GM12878 (cell line): ENCODE results near the gene ZSCAN10. TPM values are rescaled to one million over a fixed set of nuclear protein-coding genes. Genes with fewer than 3 reads are reported as not detected.
"Not testable (repeated sequence)": the region's sequence is repeated elsewhere in the genome, so short reads cannot be mapped to it uniquely, and the experiment has no call there.

Experiments
- ATAC-seq: fragments of 200-7000 bp; cut with Tn5 transposase; 3 replicates; pipeline ENCODE4 v1.9.1; 2020; ENCODE audit warnings: mild to moderate bottlenecking, moderate library complexity
- BruUV-seq: library from RNA; stranded (reverse); fragments of 400-500 nt; replicated peaks from 2 replicates; lab custom pipeline; 2021; lab: Mats Ljungman, UMichigan
- CTCF ChIA-PET: fragments of 300-600 bp; sonication (Branson Sonifier 250); formaldehyde crosslinking; extraction: SDS; loops from one replicate; lab custom pipeline; 2021; ENCODE audit warnings: inconsistent platforms; lab: Yijun Ruan, JAX
- POLR2A ChIA-PET: fragments of 350-600 bp; formaldehyde crosslinking; extraction: SDS; loops from one replicate; lab custom pipeline; 2021; ENCODE audit warnings: inconsistent platforms; lab: Charles Lee
- RAD21 ChIA-PET: fragments of 300-600 bp; sonication (Branson Sonifier 250); formaldehyde crosslinking; loops from one replicate; lab custom pipeline; 2023; ENCODE audit warnings: antibody characterized with exemption; ENCODE audit not compliant: unreplicated experiment; lab: Charles Lee
- SMC1A ChIA-PET: fragments of 300-600 bp; sonication (Branson Sonifier 250); formaldehyde crosslinking; loops from one replicate; lab custom pipeline; 2023; ENCODE audit not compliant: unreplicated experiment, uncharacterized antibody; lab: Charles Lee
- DNase-seq: peaks from one replicate; pipeline ENCODE4 v3.0.0-alpha.2; 2011; ENCODE audit warnings: low read depth, low spot score
- FAIRE-seq: peaks from 3 replicates; lab custom pipeline; 2011; peaks lifted over from hg19 to GRCh38; lab: Jason Lieb, UNC
- H2AFZ ChIP-seq: 2 replicates; pipeline ENCODE4 v1.6.0; 2011; ENCODE audit warnings: low read depth, low read length, control low read depth; ENCODE audit not compliant: control insufficient read depth
- H3K27ac ChIP-seq: 2 replicates; pipeline ENCODE4 v1.5.1; 2011; ENCODE audit warnings: control low read depth; ENCODE audit not compliant: control insufficient read depth, insufficient read depth
- H3K27me3 ChIP-seq, 2 experiments: replicated peaks in 1 of 2; 2 replicates each; pipeline versions ENCODE4 v1.6.0 to v1.6.1; 2011; ENCODE audit warnings: low read length in 1 of 2; ENCODE audit not compliant: control insufficient read depth in 2 of 2, insufficient read depth in 2 of 2
- H3K36me3 ChIP-seq, 2 experiments: 2 replicates each; pipeline ENCODE4 v1.5.1; 2011; ENCODE audit warnings: low read length in 1 of 2; ENCODE audit not compliant: control insufficient read depth in 2 of 2, insufficient read depth in 2 of 2
- H3K4me1 ChIP-seq: 2 replicates; pipeline ENCODE4 v1.6.1; 2011; ENCODE audit warnings: mild to moderate bottlenecking, low read length, moderate library complexity, mixed read lengths; ENCODE audit not compliant: control insufficient read depth, insufficient read depth
- H3K4me2 ChIP-seq: 2 replicates; pipeline ENCODE4 v1.6.0; 2011; ENCODE audit warnings: control low read depth; ENCODE audit not compliant: control insufficient read depth, insufficient read depth
- H3K4me3 ChIP-seq: fragments of 200-600 bp; sonication (generic); 2 replicates; pipeline ENCODE4 v1.5.1; 2016
- H3K79me2 ChIP-seq: 2 replicates; pipeline ENCODE4 v1.6.0; 2011; ENCODE audit warnings: low read length; ENCODE audit not compliant: control insufficient read depth, insufficient read depth
- H3K9ac ChIP-seq: 2 replicates; pipeline ENCODE4 v1.8.0; 2011; ENCODE audit warnings: low read length, control low read depth, mixed read lengths; ENCODE audit not compliant: control insufficient read depth, insufficient read depth
- H3K9me3 ChIP-seq: replicated peaks from 3 replicates; pipeline ENCODE4 v1.5.1; 2011; ENCODE audit warnings: mild to moderate bottlenecking, low read length; ENCODE audit not compliant: control insufficient read depth, insufficient read depth
- H4K20me1 ChIP-seq: 2 replicates; pipeline ENCODE4 v1.6.0; 2011; ENCODE audit not compliant: control insufficient read depth, insufficient read depth
- ATF2 ChIP-seq: IDR thresholded peaks from 2 replicates; pipeline ENCODE4 v1.6.1; 2012; ENCODE audit warnings: low read length, inconsistent platforms
- DPF2 ChIP-seq: fragments of 450-650 bp; IDR thresholded peaks from 2 replicates; pipeline ENCODE4 v1.6.1; 2017; ENCODE audit warnings: mild to moderate bottlenecking
- E4F1 ChIP-seq: fragments of 450-650 bp; IDR thresholded peaks from 2 replicates; pipeline ENCODE4 v1.6.1; 2018; ENCODE audit warnings: borderline replicate concordance, mild to moderate bottlenecking; ENCODE audit not compliant: partially characterized antibody
- HDAC2 ChIP-seq: fragments of 200-600 bp; sonication (generic); IDR thresholded peaks from 2 replicates; pipeline ENCODE4 v1.6.1; 2017
- MTA2 ChIP-seq: fragments of 450-650 bp; IDR thresholded peaks from 2 replicates; pipeline ENCODE4 v1.6.1; 2016; ENCODE audit warnings: low read depth, mild to moderate bottlenecking, moderate library complexity
- NFYA ChIP-seq: IDR thresholded peaks from 2 replicates; pipeline ENCODE4 v1.6.1; 2011; ENCODE audit warnings: low read depth, mild to moderate bottlenecking, low read length, improper control_type of control experiment, borderline replicate concordance
- RBBP5 ChIP-seq: fragments of 200-600 bp; sonication (generic); conservative IDR thresholded peaks from 2 replicates; pipeline ENCODE4 v1.6.1; 2016
- SIX5 ChIP-seq: IDR thresholded peaks from 2 replicates; pipeline ENCODE4 v1.6.1; 2011; ENCODE audit warnings: mild to moderate bottlenecking, low read depth, low read length, moderate library complexity; ENCODE audit not compliant: severe bottlenecking
- SMC3 ChIP-seq: IDR thresholded peaks from 2 replicates; pipeline ENCODE4 v1.6.1; 2011; ENCODE audit warnings: low read length, improper control_type of control experiment, borderline replicate concordance
- TAF1 ChIP-seq: IDR thresholded peaks from 2 replicates; pipeline ENCODE4 v1.6.1; 2011; ENCODE audit warnings: mild to moderate bottlenecking, low read depth, low read length, borderline replicate concordance
- WGBS: methylation state at CpG from one replicate; pipeline ENCODE4 v1.1.6; 2016; ENCODE audit warnings: low lambda C conversion rate; ENCODE audit not compliant: insufficient replicate concordance, insufficient coverage; ENCODE audit errors: missing lambda C conversion rate; 5-methylcytosine and 5-hydroxymethylcytosine counted together
- in situ Hi-C: fragments of 300-500 bp; cut with MboI; formaldehyde crosslinking; loops from 9 replicates; pipeline ENCODE4 v1.14.3; 2018; ENCODE audit warnings: mixed read lengths
- intact Hi-C: fragments of 100-400 bp; cut with micrococcal nuclease; formaldehyde crosslinking; loops from one replicate; pipeline ENCODE4 v1.14.2; 2022; ENCODE audit not compliant: unreplicated experiment
- polyA plus RNA-seq, 11 experiments: library from polyadenylated mRNA; depleted of rRNA in 4 of 11; unstranded in 6 of 11; stranded (reverse) in 5 of 11; fragments of >200 nt; fragmentation: Nextera tagmentation in 4 of 11; fragmentation: Illumina TruSeq in 1 of 11; extraction: Ambion mirVana in 4 of 11; extraction: Trizol in 1 of 11; gene quantifications; 1 replicate in 1 of 11; 2 replicates in 10 of 11; pipeline versions ENCODE4 v1.2.1 to v1.2.3, GENCODE V29; 2011 to 2016; ENCODE audit warnings: inconsistent platforms in 2 of 11, missing spikeins in 2 of 11, low read depth in 1 of 11
- total RNA-seq, 4 experiments: library from RNA; depleted of rRNA in 3 of 4; stranded (reverse); fragments of >200 nt in 3 of 4; fragmentation: Illumina TruSeq in 1 of 4; extraction: Trizol in 1 of 4; gene quantifications; 2 replicates each; pipeline versions ENCODE4 v1.2.1 to v1.2.3, GENCODE V29; 2013 to 2021

The ZSCAN10 gene
- total and polyA plus RNA-seq, 10 of the 15 experiments (the other 5 are each of a cell fraction or from before 2014, with no cell fraction given): 0.06 to 0.33 TPM; not detected in 8

- no peak for FAIRE-seq
- TF ChIP-seq ATF2 (no peak), TAF1 (no peak), DPF2 (no peak), SIX5 (no peak), SMC3 (no peak), NFYA (no peak), MTA2 (no peak), HDAC2 (no peak), RBBP5 (no peak), E4F1 (no peak)
- DNase-seq: no peak
- H3K9ac ChIP-seq: no peak overlapping the region
- intact Hi-C loops: no loop called here
- ChIA-PET CTCF (interaction anchor here (1.0 to 1.1 kb wide), 4 partner anchors 18 to 45 kb away, joined by 3 to 4 read pairs (median 4); no protein-coding TSS in a partner anchor), RAD21 (no interaction called here), POLR2A (no interaction called here), SMC1A (interaction anchor here (1.0 to 1.3 kb wide), 2 partner anchors 8 to 45 kb away, joined by 3 to 8 read pairs; no protein-coding TSS in a partner anchor)
- BruUV-seq: no TSS peak
- H2AFZ ChIP-seq: no peak overlapping the region
- no peak overlapping the region for H3K4me3 ChIP-seq
- H3K27me3 ChIP-seq: no peaks in the 10 kb centered on the region
- H3K4me2 ChIP-seq: no peak overlapping the region
- WGBS: 0% methylated on average over 1 of the region's 1 CpG
- H3K79me2 ChIP-seq: no peaks in the 10 kb centered on the region
- H3K4me1 ChIP-seq: no peaks in the 10 kb centered on the region
- peaks cover 4% of the 10 kb centered on the region; the same call in 1 of the 3 replicates for H3K9me3 ChIP-seq
- no peaks in the 10 kb centered on the region for H3K36me3 ChIP-seq
- ATAC-seq: no peak
- H3K27ac ChIP-seq: no peak overlapping the region
- no peaks in the 10 kb centered on the region for H4K20me1 ChIP-seq
- in situ Hi-C loops: no loop called here
Measured at GRCh38 chr16:3084491-3084890, 14.6 kb downstream of the ZSCAN10 start.

- 76% methylated on average over 8 of the region's 8 CpGs for WGBS
Measured at GRCh38 chr16:3083408-3083807, 15.7 kb downstream of the ZSCAN10 start.

More at GRCh38 chr16:3083408-3083807, 15.7 kb downstream of the ZSCAN10 start:
- ATAC-seq, BruUV-seq, FAIRE-seq, in situ Hi-C loops, H3K27me3 ChIP-seq, H2AFZ ChIP-seq, H3K4me1 ChIP-seq, H3K9ac ChIP-seq, DNase-seq, H3K27ac ChIP-seq, H3K4me2 ChIP-seq, H3K9me3 ChIP-seq, POLR2A ChIA-PET, H3K4me3 ChIP-seq, H3K36me3 ChIP-seq, SMC1A ChIA-PET, RAD21 ChIA-PET, H4K20me1 ChIP-seq, H3K79me2 ChIP-seq, intact Hi-C loops: not testable (repeated sequence)
- CTCF ChIA-PET: interaction anchor here (1.0 kb wide), 1 partner anchor 46 kb away, joined by 4 read pairs; no protein-coding TSS in a partner anchor
